Measurements from ENCODE around the gene GALE.

The GALE gene

GRCh38 chr1:23774174-23774880 is 26.2 kb downstream of the GALE start:
- no peaks in the 10 kb centered on the region for H3K27me3 ChIP-seq (replicated peaks; ENCODE audit: control insufficient read depth, insufficient read depth, low read length)
- H3K4me3 ChIP-seq (replicated peaks; ENCODE audit: low read depth, low read length), result no peak overlapping the region
- no peak for DNase-seq (ENCODE audit: extremely low read depth, insufficient read length)
- TF ChIP-seq, protein P1, sequence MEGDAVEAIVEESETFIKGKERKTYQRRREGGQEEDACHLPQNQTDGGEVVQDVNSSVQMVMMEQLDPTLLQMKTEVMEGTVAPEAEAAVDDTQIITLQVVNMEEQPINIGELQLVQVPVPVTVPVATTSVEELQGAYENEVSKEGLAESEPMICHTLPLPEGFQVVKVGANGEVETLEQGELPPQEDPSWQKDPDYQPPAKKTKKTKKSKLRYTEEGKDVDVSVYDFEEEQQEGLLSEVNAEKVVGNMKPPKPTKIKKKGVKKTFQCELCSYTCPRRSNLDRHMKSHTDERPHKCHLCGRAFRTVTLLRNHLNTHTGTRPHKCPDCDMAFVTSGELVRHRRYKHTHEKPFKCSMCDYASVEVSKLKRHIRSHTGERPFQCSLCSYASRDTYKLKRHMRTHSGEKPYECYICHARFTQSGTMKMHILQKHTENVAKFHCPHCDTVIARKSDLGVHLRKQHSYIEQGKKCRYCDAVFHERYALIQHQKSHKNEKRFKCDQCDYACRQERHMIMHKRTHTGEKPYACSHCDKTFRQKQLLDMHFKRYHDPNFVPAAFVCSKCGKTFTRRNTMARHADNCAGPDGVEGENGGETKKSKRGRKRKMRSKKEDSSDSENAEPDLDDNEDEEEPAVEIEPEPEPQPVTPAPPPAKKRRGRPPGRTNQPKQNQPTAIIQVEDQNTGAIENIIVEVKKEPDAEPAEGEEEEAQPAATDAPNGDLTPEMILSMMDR (IDR thresholded peaks at IDR 0.05; ENCODE audit: insufficient read depth, low read length, poor library complexity, severe bottlenecking), result no peak
- peaks cover 1% of the 10 kb centered on the region; the same call in 1 of the 2 replicates for H3K36me3 ChIP-seq (ENCODE audit: control insufficient read depth, insufficient read depth, low read length)

GRCh38 chr1:23772854-23773242 is 27.7 kb downstream of the GALE start:
- H3K27me3 ChIP-seq (replicated peaks; ENCODE audit: control insufficient read depth, insufficient read depth, low read length), result no peaks in the 10 kb centered on the region
- H3K4me3 ChIP-seq (replicated peaks; ENCODE audit: low read depth, low read length), result no peak overlapping the region
- no peak for DNase-seq (ENCODE audit: extremely low read depth, insufficient read length)
- TF ChIP-seq, protein P1 (IDR thresholded peaks at IDR 0.05; ENCODE audit: insufficient read depth, low read length, poor library complexity, severe bottlenecking), result no peak
- H3K36me3 ChIP-seq (ENCODE audit: control insufficient read depth, insufficient read depth, low read length), result peaks cover 1% of the 10 kb centered on the region

- Histone ChIP-seq H3K4me3 (replicated peaks; ENCODE audit: low read depth, low read length) (no peak overlapping the region), H3K36me3 (ENCODE audit: control insufficient read depth, insufficient read depth, low read length) (peaks cover 1% of the 10 kb centered on the region), H3K27me3 (replicated peaks; ENCODE audit: control insufficient read depth, insufficient read depth, low read length) (no peaks in the 10 kb centered on the region)
- DNase-seq (ENCODE audit: extremely low read depth, insufficient read length), result no peak
- TF ChIP-seq, protein P1 (IDR thresholded peaks at IDR 0.05; ENCODE audit: insufficient read depth, low read length, poor library complexity, severe bottlenecking), result peak; percentile 97
Observed at GRCh38 chr1:23772049-23772853, 28.3 kb downstream of the GALE start.

- no peaks in the 10 kb centered on the region for H3K27me3 ChIP-seq (replicated peaks; ENCODE audit: control insufficient read depth, insufficient read depth, low read length)
- H3K4me3 ChIP-seq (replicated peaks; ENCODE audit: low read depth, low read length), result no peak overlapping the region
- TF ChIP-seq, protein P1 (IDR thresholded peaks at IDR 0.05; ENCODE audit: insufficient read depth, low read length, poor library complexity, severe bottlenecking), result no peak
- DNase-seq (ENCODE audit: extremely low read depth, insufficient read length), result no peak
- peaks cover 1% of the 10 kb centered on the region for H3K36me3 ChIP-seq (ENCODE audit: control insufficient read depth, insufficient read depth, low read length)
Observed at GRCh38 chr1:23768733-23769132, 31.8 kb downstream of the GALE start.

DNA sequence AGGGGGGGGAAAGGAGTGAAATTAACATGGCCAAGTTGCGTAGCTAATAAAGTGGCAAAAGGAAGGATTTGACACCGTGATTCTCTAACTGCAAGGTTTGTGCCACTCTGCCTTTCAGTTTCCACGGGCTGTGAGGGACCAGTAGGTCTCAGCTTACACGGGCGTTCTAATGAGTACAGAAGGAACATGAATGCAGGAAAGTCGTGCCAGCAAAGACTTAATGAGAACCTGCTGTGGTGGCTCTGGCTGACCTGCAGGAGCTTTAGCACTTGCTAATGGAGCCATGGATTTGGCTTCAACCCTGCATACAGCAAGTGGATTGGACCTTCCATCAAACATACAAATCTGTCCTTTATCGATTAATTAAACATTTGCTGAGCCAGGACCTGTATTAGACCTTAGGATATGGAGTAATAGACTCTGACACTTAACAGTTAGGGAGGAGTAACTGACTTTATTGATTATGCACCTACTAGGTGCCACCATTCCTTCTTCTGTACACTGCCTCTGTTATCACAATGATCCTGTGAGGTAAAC is 37.4 kb downstream of the GALE start:
- Histone ChIP-seq H3K4me3 (replicated peaks; ENCODE audit: low read depth, low read length) (no peak overlapping the region), H3K27me3 (replicated peaks; ENCODE audit: control insufficient read depth, insufficient read depth, low read length) (no peaks in the 10 kb centered on the region), H3K36me3 (ENCODE audit: control insufficient read depth, insufficient read depth, low read length) (peaks cover 23% of the 10 kb centered on the region)
- TF ChIP-seq, protein P1 (IDR thresholded peaks at IDR 0.05; ENCODE audit: insufficient read depth, low read length, poor library complexity, severe bottlenecking), result no peak
- DNase-seq (ENCODE audit: extremely low read depth, insufficient read length), result no peak

Data from GM06990 (cell line).